Activated naive CD8-positive, alpha-beta T cell (primary cell): ENCODE results near the gene HTR7.
"Not testable (repeated sequence)": the region's sequence is repeated elsewhere in the genome, so short reads cannot be mapped to it uniquely, and the experiment has no call there.

ENCODE experiments used
- H3K27ac Mint-ChIP-seq: one replicate; pipeline ENCODE4 v1.8.0; 2021; ENCODE audit warnings: mixed read lengths
- H3K27me3 Mint-ChIP-seq: one replicate; pipeline ENCODE4 v1.8.0; 2021; ENCODE audit warnings: mixed read lengths
- H3K36me3 Mint-ChIP-seq: one replicate; pipeline ENCODE4 v1.8.0; 2021; ENCODE audit warnings: mixed read lengths
- H3K4me1 Mint-ChIP-seq: one replicate; pipeline ENCODE4 v1.8.0; 2021; ENCODE audit warnings: low read depth, mixed read lengths
- H3K4me3 Mint-ChIP-seq: one replicate; pipeline ENCODE4 v1.8.0; 2021; ENCODE audit warnings: mild to moderate bottlenecking, mixed read lengths
- H3K9me3 Mint-ChIP-seq: one replicate; pipeline ENCODE4 v1.8.0; 2021; ENCODE audit warnings: low read depth, mixed read lengths

HTR7 gene

DNA sequence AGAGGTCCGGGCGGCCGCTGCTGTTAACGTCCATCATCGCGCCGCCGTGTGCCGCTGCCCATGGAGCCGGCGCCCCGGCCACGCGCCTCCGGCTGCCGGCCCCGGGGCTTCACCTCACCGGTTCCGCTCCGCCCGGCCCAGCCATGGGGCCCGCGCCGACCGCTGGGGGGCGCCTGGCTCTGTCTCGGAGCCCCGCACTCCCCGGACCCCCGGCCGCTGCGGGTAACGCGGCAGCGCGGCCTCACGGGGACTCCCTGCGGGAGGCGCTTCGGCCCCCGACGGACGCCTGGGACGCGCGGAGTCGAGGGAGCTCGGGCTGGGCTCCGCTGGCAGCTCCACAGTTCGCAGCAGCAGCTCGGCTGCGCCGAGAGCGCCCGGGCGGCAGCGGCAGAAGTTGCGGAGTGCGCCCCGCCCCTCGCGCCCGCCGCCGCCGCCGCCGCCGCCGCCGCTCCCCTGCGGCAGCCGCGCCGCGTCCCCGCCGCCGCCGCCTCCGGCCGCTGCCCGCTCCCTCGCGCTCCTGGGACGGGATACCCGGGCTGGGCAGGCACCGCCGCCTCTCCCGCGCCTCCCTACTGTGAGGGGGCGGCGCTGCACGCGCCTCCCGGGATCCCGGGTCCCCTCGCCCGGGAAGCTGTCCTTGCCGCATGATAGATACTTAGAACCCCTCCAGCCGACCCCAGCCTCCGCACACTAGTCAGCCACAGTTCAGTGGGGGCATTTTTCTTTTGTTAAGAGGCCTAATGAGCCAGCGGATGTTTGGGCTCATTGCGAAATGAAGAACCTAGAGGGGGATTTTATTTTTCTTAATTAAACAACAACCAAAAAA is at the start of gene HTR7:
TSS of gene HTR7 (minus strand) at position 405 of the 826 bp plus-strand sequence. CDS start at position 37, 368 bp downstream.
- no peaks in the 10 kb centered on the region for H3K9me3 Mint-ChIP-seq
- H3K27me3 Mint-ChIP-seq = peaks cover 35% of the 10 kb centered on the region
- peaks cover 12% of the 10 kb centered on the region for H3K4me1 Mint-ChIP-seq
- peak within 1 kb of the TSS; percentile 77 for H3K27ac Mint-ChIP-seq
- peaks cover 3% of the 10 kb centered on the region for H3K36me3 Mint-ChIP-seq
- H3K4me3 Mint-ChIP-seq = peak within 1 kb of the TSS; percentile 88

GRCh38 chr10:90906596-90906995 is 48.8 kb upstream of the HTR7 start:
- Mint-ChIP-seq H3K36me3 (peaks cover 20% of the 10 kb centered on the region), H3K27ac (no peak overlapping the region), H3K9me3 (peaks cover 5% of the 10 kb centered on the region), H3K27me3 (no peaks in the 10 kb centered on the region), H3K4me3 (no peak overlapping the region), H3K4me1 (peaks cover under 1% of the 10 kb centered on the region)

DNA sequence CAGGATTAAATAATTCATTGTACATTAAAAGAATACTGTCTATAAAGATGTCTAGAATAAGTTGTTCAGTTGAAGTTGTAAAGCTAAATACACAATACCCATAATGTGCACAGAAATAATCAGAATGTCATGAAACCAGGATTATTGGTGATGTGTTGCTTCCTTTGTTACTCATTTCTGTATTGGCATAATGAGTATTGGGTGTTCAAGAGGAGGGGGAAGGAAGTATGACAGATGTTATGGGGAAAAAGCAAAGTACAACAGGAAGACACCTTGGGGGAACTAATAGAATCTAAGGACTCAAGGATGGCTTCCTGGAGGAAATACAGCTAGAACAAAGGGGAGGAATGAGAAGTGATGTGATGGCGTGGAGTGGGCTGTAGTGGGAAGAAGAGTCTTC is 48.1 kb upstream of the HTR7 start:
- Mint-ChIP-seq H3K4me1 (no peaks in the 10 kb centered on the region), H3K9me3 (peaks cover 5% of the 10 kb centered on the region), H3K27ac (peak overlapping the region; percentile 16), H3K36me3 (peaks cover 20% of the 10 kb centered on the region), H3K4me3 (no peak overlapping the region), H3K27me3 (no peaks in the 10 kb centered on the region)

- not testable (repeated sequence) for H3K9me3 Mint-ChIP-seq, H3K4me3 Mint-ChIP-seq, H3K27me3 Mint-ChIP-seq, H3K36me3 Mint-ChIP-seq
- Mint-ChIP-seq H3K4me1 (peaks cover 16% of the 10 kb centered on the region), H3K27ac (peak overlapping the region; percentile 23)
Observed at GRCh38 chr10:90896916-90897315, 39.1 kb upstream of the HTR7 start.

DNA sequence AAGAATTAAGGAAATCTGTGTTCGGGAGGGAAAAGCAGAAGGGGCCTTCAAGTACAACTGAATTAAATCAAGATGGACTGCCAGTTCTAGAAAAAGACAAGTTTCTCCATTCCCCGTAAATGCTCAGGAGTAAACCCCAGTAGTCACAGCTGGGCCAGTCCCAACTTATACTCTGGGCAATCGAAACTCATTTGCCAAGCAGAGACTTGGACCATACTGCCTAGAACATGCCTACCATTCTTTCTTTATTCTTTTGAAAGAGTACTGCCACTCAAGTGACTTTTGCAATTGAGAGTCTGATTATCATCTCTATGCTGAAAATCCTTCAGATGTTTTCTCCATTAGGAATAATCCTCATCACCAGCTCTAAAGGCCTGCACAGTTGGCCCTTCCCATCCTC is 35.4 kb upstream of the HTR7 start:
- Mint-ChIP-seq H3K27me3 (no peaks in the 10 kb centered on the region), H3K4me1 (peaks cover 19% of the 10 kb centered on the region), H3K27ac (no peak overlapping the region), H3K36me3 (peaks cover 5% of the 10 kb centered on the region), H3K4me3 (no peak overlapping the region), H3K9me3 (no peaks in the 10 kb centered on the region)

DNA sequence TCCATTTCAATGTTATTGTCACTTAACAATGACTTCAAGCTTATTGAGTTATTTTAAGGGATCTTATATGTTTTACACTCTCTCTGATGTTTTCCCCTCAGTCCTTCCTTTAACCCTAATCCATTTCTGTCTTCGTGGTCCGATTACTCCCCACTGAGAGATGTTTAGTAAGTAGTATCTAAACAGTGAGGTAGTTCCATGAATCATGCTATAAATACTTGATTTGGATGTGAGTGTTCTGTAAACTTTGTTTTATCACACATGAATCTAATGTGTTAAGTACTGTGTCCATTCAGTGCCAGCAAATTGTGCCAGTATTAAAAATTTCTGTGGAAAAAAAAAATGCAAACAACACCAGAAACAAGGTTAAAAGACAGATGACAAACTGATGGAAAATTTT is 32.5 kb upstream of the HTR7 start:
- Mint-ChIP-seq H3K36me3 (peaks cover 9% of the 10 kb centered on the region), H3K27ac (no peak overlapping the region), H3K27me3 (no peaks in the 10 kb centered on the region), H3K4me1 (peaks cover 7% of the 10 kb centered on the region), H3K9me3 (no peaks in the 10 kb centered on the region), H3K4me3 (no peak overlapping the region)

GRCh38 chr10:90889636-90890035 is 31.8 kb upstream of the HTR7 start:
- Mint-ChIP-seq H3K4me1 (peaks cover 7% of the 10 kb centered on the region), H3K27me3 (no peaks in the 10 kb centered on the region), H3K27ac (no peak overlapping the region), H3K4me3 (no peak overlapping the region), H3K9me3 (no peaks in the 10 kb centered on the region), H3K36me3 (peaks cover 9% of the 10 kb centered on the region)

DNA sequence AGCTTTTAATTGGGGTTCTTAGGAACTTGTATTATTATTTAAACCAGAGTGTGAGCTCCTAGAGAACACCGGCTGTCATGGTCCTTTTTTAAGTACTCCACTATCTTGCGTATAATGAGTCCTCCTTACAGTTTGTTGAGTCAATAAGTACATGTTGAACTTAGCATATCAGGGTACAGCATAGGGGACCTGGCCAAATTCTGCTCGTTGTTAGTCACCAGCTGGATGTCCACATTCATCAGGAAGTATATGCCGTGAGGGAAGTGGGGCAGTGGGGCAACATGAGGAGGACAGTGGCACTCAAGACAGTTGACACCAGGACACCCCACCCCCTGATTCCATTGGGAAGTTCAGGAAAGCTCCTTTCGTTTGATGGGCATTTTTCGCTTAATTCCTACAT is 30.5 kb upstream of the HTR7 start:
- H3K27ac Mint-ChIP-seq = no peak overlapping the region
- peaks cover 7% of the 10 kb centered on the region for H3K4me1 Mint-ChIP-seq
- no peaks in the 10 kb centered on the region for H3K9me3 Mint-ChIP-seq
- peaks cover 11% of the 10 kb centered on the region for H3K36me3 Mint-ChIP-seq
- H3K27me3 Mint-ChIP-seq = no peaks in the 10 kb centered on the region
- no peak overlapping the region for H3K4me3 Mint-ChIP-seq

DNA sequence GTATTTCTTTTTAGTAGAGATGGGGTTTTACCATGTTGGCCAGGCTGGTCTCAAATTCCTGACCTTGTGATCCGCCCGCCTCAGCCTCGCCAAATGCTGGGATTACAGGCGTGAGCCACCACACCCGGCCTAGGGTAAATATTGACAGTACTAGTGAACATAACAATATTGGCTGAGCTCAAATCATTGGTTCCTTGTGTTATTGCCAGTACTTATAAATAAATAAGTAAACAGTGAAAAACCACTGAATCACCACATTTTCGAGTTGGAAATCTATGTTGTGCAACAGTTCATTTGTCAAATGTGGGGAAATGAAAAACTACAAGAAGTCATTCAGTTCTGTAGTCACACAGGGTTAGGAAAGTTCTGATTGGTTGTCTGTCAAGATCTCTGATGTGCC is 29.7 kb upstream of the HTR7 start:
- peaks cover 6% of the 10 kb centered on the region for H3K4me1 Mint-ChIP-seq
- no peaks in the 10 kb centered on the region for H3K9me3 Mint-ChIP-seq
- H3K27me3 Mint-ChIP-seq = no peaks in the 10 kb centered on the region
- no peak overlapping the region for H3K27ac Mint-ChIP-seq
- peaks cover 13% of the 10 kb centered on the region for H3K36me3 Mint-ChIP-seq
- no peak overlapping the region for H3K4me3 Mint-ChIP-seq

GRCh38 chr10:90885176-90885575 is 27.3 kb upstream of the HTR7 start:
- Mint-ChIP-seq H3K4me3 (no peak overlapping the region), H3K27me3 (no peaks in the 10 kb centered on the region), H3K27ac (no peak overlapping the region), H3K9me3 (no peaks in the 10 kb centered on the region), H3K36me3 (peaks cover 20% of the 10 kb centered on the region), H3K4me1 (peaks cover 2% of the 10 kb centered on the region)

- H3K27me3 Mint-ChIP-seq = no peaks in the 10 kb centered on the region
- peaks cover 2% of the 10 kb centered on the region for H3K4me1 Mint-ChIP-seq
- H3K27ac Mint-ChIP-seq = no peak overlapping the region
- H3K9me3 Mint-ChIP-seq = no peaks in the 10 kb centered on the region
- H3K36me3 Mint-ChIP-seq = peaks cover 20% of the 10 kb centered on the region
- H3K4me3 Mint-ChIP-seq = no peak overlapping the region
Observed at GRCh38 chr10:90884431-90884830, 26.6 kb upstream of the HTR7 start.

DNA sequence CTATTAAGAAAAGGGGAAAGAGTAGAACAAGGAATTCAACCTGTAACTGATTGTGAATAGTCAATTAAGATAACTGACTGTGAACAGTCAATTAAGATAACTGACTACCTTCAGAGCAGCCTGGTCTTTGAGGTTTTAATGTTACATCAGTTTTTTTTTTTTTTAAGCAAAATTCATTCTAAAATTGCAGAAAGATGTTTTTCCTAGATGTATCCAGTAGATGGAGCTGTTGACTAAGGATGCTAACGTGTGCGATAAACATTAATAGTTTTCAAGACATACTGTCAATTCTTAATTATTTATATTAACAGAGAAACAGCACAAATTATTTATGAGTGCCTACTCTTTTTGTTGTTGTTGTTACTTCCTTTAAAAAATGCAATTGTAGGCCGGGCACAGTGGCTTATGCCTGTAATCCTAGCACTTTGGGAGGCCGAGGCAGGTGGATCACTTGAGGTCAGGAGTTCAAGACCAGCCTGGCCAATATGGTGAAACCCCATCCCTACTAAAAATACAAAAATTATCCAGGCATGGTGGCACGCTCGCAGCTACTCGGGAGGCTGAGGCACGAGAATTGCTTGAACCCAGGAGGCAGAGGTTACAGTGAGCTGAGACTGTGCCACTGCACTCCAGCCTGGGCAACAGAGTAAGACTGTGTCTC is 22.4 kb upstream of the HTR7 start:
- H3K4me1 Mint-ChIP-seq, H3K4me3 Mint-ChIP-seq, H3K27ac Mint-ChIP-seq, H3K9me3 Mint-ChIP-seq, H3K27me3 Mint-ChIP-seq: not testable (repeated sequence)
- peaks cover 23% of the 10 kb centered on the region for H3K36me3 Mint-ChIP-seq

GRCh38 chr10:90879062-90879461 is 21.2 kb upstream of the HTR7 start:
- Mint-ChIP-seq H3K36me3 (peaks cover 23% of the 10 kb centered on the region), H3K27ac (no peak overlapping the region), H3K4me3 (no peak overlapping the region), H3K27me3 (no peaks in the 10 kb centered on the region), H3K9me3 (no peaks in the 10 kb centered on the region), H3K4me1 (peaks cover 7% of the 10 kb centered on the region)

GRCh38 chr10:90872648-90873020 is 14.8 kb upstream of the HTR7 start:
- Mint-ChIP-seq H3K9me3 (no peaks in the 10 kb centered on the region), H3K27me3 (peaks cover 16% of the 10 kb centered on the region), H3K4me3 (peak overlapping the region; percentile 98), H3K4me1 (peaks cover 36% of the 10 kb centered on the region), H3K36me3 (peaks cover 14% of the 10 kb centered on the region), H3K27ac (peak overlapping the region; percentile 93)

DNA sequence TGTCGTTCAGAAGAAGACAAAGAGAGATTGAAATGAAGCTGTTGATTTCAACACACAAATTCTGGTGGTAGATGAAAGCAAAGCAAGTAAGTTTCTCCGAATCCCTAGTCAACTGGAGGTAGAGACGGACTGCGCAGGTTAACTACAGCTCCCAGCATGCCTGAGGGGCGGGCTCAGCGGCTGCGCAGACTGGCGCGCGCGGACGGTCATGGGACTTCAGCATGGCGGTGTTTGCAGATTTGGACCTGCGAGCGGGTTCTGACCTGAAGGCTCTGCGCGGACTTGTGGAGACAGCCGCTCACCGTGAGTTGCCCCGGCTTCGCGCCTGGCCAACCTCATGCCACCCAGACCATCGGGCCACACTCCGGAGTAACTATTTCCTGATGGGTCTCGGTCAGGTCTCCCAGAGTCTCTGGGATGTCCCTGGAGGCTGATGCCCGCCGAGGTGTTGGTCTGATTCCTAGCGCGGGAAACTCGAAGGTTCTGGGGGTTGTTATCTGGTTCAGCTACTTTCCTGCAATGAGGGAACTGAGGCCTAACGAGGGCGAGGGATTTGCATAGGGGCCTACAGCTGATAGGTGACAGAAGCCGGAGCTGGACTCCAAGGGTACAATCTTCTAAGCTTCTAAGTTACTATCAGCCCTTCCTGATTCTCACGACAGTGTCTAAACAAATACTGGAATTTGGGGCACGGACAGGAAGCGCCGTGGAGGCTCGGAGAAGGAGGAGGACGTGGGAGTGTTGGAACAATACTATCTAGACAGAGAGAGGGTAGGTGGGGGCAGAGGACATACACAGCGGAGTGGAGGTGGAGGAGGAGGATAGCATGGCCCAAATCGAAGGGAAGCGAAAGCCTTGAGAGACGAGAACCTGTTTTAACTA is 14.2 kb upstream of the HTR7 start, which contains the start of gene RPP30:
TSS of gene RPP30 (plus strand) at position 209 of the 882 bp plus-strand sequence. CDS start at position 222, 13 bp downstream.
- peaks cover 36% of the 10 kb centered on the region for H3K4me1 Mint-ChIP-seq
- H3K9me3 Mint-ChIP-seq = no peaks in the 10 kb centered on the region
- H3K4me3 Mint-ChIP-seq = peak within 1 kb of the TSS; percentile 98
- peaks cover 9% of the 10 kb centered on the region for H3K36me3 Mint-ChIP-seq
- peaks cover 22% of the 10 kb centered on the region for H3K27me3 Mint-ChIP-seq
- peak within 1 kb of the TSS; percentile 93 for H3K27ac Mint-ChIP-seq
